Neuronal stem cell (in vitro differentiated cells): ENCODE results near the gene PRKCE.
A peak's percentile ranks its signal among the peaks of the same experiment; 100 is the strongest.

Experiments used
- DNase-seq: peaks from one replicate; pipeline ENCODE4 v3.0.0-alpha.2; 2013; ENCODE audit warnings: low spot score
- H2AFZ ChIP-seq: one replicate; pipeline ENCODE4 v1.6.1; 2013; ENCODE audit warnings: mild to moderate bottlenecking, low read length, inconsistent platforms
- H2AK5ac ChIP-seq: 2 replicates; pipeline ENCODE4 v1.6.1; 2013; ENCODE audit warnings: low read depth, mild to moderate bottlenecking, inconsistent platforms, low read length, moderate library complexity, mixed read lengths
- H2BK120ac ChIP-seq: 2 replicates; pipeline ENCODE4 v1.6.1; 2013; ENCODE audit warnings: low read depth, mild to moderate bottlenecking, inconsistent platforms, low read length, moderate library complexity, mixed read lengths
- H2BK12ac ChIP-seq: one replicate; pipeline ENCODE4 v1.6.1; 2013; ENCODE audit warnings: low read length, inconsistent platforms
- H2BK15ac ChIP-seq: 2 replicates; pipeline ENCODE4 v1.6.1; 2013; ENCODE audit warnings: mild to moderate bottlenecking, low read length, inconsistent platforms, mixed read lengths
- H2BK5ac ChIP-seq: one replicate; pipeline ENCODE4 v1.6.1; 2013; ENCODE audit warnings: inconsistent platforms, mild to moderate bottlenecking, low read length, moderate library complexity
- H3K14ac ChIP-seq: one replicate; pipeline ENCODE4 v1.6.1; 2013; ENCODE audit warnings: low read length, inconsistent platforms
- H3K18ac ChIP-seq: 2 replicates; pipeline ENCODE4 v1.6.1; 2013; ENCODE audit warnings: low read length, inconsistent platforms
- H3K23ac ChIP-seq: 2 replicates; pipeline ENCODE4 v1.6.1; 2013; ENCODE audit warnings: low read depth, mild to moderate bottlenecking, mixed read lengths, low read length, inconsistent platforms; ENCODE audit not compliant: poor library complexity
- H3K27ac ChIP-seq: replicated peaks from 3 replicates; pipeline ENCODE4 v1.5.1; 2013; ENCODE audit warnings: low read length, inconsistent platforms
- H3K27me3 ChIP-seq, 3 experiments: 2 replicates each; pipeline ENCODE4 v1.6.1; 2013; ENCODE audit warnings: low read length in 3 of 3, mild to moderate bottlenecking in 2 of 3, inconsistent platforms in 1 of 3, low read depth in 1 of 3, mixed read lengths in 1 of 3, moderate library complexity in 1 of 3; ENCODE audit not compliant: control insufficient read depth in 3 of 3, insufficient read depth in 3 of 3
- H3K36me3 ChIP-seq, 2 donors: replicated peaks in 1 of 2; 2 replicates each; pipeline ENCODE4 v1.6.1; 2013; ENCODE audit warnings: low read length in 2 of 2; ENCODE audit not compliant: control insufficient read depth in 2 of 2, insufficient read depth in 2 of 2
- H3K4ac ChIP-seq: 2 replicates; pipeline ENCODE4 v1.6.1; 2013; ENCODE audit warnings: inconsistent platforms, mild to moderate bottlenecking, low read length, moderate library complexity
- H3K4me1 ChIP-seq, 2 donors: 1 replicate in 1 of 2; 2 replicates in 1 of 2; pipeline ENCODE4 v1.6.1; 2013; ENCODE audit warnings: low read length in 2 of 2, low read depth in 1 of 2; ENCODE audit not compliant: control insufficient read depth in 2 of 2, insufficient read depth in 1 of 2
- H3K4me2 ChIP-seq: one replicate; pipeline ENCODE4 v1.6.1; 2013; ENCODE audit warnings: mild to moderate bottlenecking, low read length, inconsistent platforms; ENCODE audit not compliant: insufficient read depth, poor library complexity, severe bottlenecking
- H3K4me3 ChIP-seq, 2 donors: 2 replicates each; pipeline ENCODE4 v1.5.1; 2013; ENCODE audit warnings: low read length in 2 of 2, mild to moderate bottlenecking in 2 of 2, inconsistent platforms in 1 of 2, moderate library complexity in 1 of 2
- H3K79me1 ChIP-seq: one replicate; pipeline ENCODE4 v1.6.1; 2013; ENCODE audit warnings: low read depth, mild to moderate bottlenecking, inconsistent platforms, low read length, moderate library complexity
- H3K9ac ChIP-seq: one replicate; pipeline ENCODE4 v1.6.1; 2013; ENCODE audit warnings: mild to moderate bottlenecking, low read depth, low read length, inconsistent platforms; ENCODE audit not compliant: poor library complexity
- H3K9me3 ChIP-seq, 2 donors: replicated peaks in 1 of 2; 2 replicates each; pipeline versions ENCODE3 to v1.6.1; 2013; ENCODE audit warnings: low read length in 2 of 2, mild to moderate bottlenecking in 2 of 2, inconsistent platforms in 1 of 2, low read depth in 1 of 2, mixed read lengths in 1 of 2, moderate library complexity in 1 of 2; ENCODE audit not compliant: control insufficient read depth in 2 of 2, insufficient read depth in 1 of 2
- H4K8ac ChIP-seq: one replicate; pipeline ENCODE4 v1.6.1; 2013; ENCODE audit warnings: low read depth, mild to moderate bottlenecking, inconsistent platforms, low read length, moderate library complexity
- H4K91ac ChIP-seq: one replicate; pipeline ENCODE4 v1.6.1; 2013; ENCODE audit warnings: low read length, low read depth, mild to moderate bottlenecking, inconsistent platforms; ENCODE audit not compliant: poor library complexity
- WGBS, 2 donors: extraction: QIAGEN DNeasy Blood & Tissue Kit; methylation state at CpG; one replicate each; pipeline ENCODE4 v1.1.7; 2013; ENCODE audit warnings: missing lambda C conversion rate in 2 of 2, mixed read lengths in 1 of 2; ENCODE audit not compliant: insufficient read length in 2 of 2, insufficient replicate concordance in 1 of 2; ENCODE audit errors: extremely low coverage in 2 of 2; 5-methylcytosine and 5-hydroxymethylcytosine counted together

Gene PRKCE

DNA sequence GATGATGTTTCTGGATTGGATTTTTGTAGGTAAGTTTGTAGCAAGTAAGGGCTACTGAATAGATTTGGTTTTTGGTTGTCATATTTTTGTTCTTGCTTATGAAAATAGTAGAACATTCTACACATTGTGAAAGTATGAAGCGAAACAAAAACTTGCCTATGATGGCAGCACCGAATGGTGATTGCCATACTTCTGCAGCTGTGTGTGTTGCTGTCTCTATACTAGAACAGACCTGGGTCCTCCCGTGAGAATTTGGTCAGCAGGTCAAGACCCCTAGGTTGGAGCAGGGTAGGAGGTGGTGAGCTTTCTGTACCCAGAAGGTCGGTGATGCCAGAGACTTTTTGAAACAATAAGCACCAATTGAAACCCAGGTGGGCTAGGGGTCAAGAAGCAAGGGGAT is 322.6 kb downstream of the PRKCE start:
- Histone ChIP-seq H3K9ac (no peak overlapping the region), H2BK120ac (no peak overlapping the region), H2AK5ac (no peak overlapping the region), H2BK5ac (no peak overlapping the region), H2BK12ac (no peak overlapping the region), H3K27ac (no peak overlapping the region), H3K23ac (no peak overlapping the region), H2BK15ac (no peak overlapping the region), H3K4ac (no peak overlapping the region), H3K4me3 (no peak overlapping the region), H3K14ac (no peak overlapping the region), H3K4me1 (no peaks in the 10 kb centered on the region), H3K27me3 (no peaks in the 10 kb centered on the region), H3K36me3 (no peaks in the 10 kb centered on the region), H3K18ac (no peak overlapping the region), H2AFZ (no peak overlapping the region), H3K4me2 (no peak overlapping the region), H3K9me3 (no peaks in the 10 kb centered on the region), H4K8ac (no peak overlapping the region), H3K79me1 (no peaks in the 10 kb centered on the region), H4K91ac (no peak overlapping the region)
- DNase-seq = no peak
- no CpG with 5 or more reads among the region's 4 CpGs for WGBS, 2 donors

DNA sequence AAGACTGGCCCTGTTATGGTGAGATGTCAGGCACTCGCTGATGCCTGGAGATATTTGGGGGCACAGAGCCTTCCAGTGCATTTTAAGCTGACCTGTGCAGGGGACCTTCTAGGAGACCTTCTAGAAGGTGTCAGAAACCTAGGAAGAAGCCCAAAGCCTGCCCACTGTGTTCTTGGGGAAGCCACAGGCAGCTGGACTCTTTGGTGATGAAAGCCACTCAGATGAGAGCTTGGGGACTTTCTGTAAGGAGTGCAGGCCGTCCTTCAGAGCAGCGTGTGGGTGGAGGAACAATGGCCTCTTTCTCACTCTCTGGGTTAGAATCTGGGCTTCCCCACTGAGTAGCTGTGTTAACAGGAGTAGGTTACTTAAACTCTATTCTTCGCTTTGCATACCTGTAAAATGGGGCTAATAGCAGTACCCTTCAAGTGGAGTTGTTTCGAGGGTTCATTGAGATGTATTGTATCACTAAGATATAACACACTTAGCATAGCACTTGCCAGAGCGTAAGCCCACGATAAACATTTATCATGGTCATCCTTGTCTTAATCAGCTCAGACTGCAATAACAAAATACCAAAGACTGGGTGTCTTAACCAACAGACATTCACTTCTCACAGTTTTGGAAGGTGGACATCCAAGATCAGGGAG is 323.4 kb downstream of the PRKCE start:
- no peak overlapping the region for H3K4ac ChIP-seq
- no peak overlapping the region for H2BK120ac ChIP-seq
- H3K4me1 ChIP-seq = no peaks in the 10 kb centered on the region
- no peak overlapping the region for H2AFZ ChIP-seq
- H3K27me3 ChIP-seq = no peaks in the 10 kb centered on the region
- WGBS, 2 donors = no CpG with 5 or more reads among the region's 7 CpGs
- no peak overlapping the region for H2BK5ac ChIP-seq
- H3K9ac ChIP-seq = no peak overlapping the region
- no peak overlapping the region for H3K27ac ChIP-seq
- H3K18ac ChIP-seq = no peak overlapping the region
- H2BK12ac ChIP-seq = no peak overlapping the region
- no peak overlapping the region for H3K4me2 ChIP-seq
- no peak overlapping the region for H2BK15ac ChIP-seq
- no peaks in the 10 kb centered on the region for H3K36me3 ChIP-seq
- H3K9me3 ChIP-seq = no peaks in the 10 kb centered on the region
- H4K91ac ChIP-seq = no peak overlapping the region
- no peak overlapping the region for H3K4me3 ChIP-seq
- H2AK5ac ChIP-seq = no peak overlapping the region
- H3K23ac ChIP-seq = no peak overlapping the region
- no peak for DNase-seq
- no peak overlapping the region for H4K8ac ChIP-seq
- H3K14ac ChIP-seq = no peak overlapping the region
- no peaks in the 10 kb centered on the region for H3K79me1 ChIP-seq

DNA sequence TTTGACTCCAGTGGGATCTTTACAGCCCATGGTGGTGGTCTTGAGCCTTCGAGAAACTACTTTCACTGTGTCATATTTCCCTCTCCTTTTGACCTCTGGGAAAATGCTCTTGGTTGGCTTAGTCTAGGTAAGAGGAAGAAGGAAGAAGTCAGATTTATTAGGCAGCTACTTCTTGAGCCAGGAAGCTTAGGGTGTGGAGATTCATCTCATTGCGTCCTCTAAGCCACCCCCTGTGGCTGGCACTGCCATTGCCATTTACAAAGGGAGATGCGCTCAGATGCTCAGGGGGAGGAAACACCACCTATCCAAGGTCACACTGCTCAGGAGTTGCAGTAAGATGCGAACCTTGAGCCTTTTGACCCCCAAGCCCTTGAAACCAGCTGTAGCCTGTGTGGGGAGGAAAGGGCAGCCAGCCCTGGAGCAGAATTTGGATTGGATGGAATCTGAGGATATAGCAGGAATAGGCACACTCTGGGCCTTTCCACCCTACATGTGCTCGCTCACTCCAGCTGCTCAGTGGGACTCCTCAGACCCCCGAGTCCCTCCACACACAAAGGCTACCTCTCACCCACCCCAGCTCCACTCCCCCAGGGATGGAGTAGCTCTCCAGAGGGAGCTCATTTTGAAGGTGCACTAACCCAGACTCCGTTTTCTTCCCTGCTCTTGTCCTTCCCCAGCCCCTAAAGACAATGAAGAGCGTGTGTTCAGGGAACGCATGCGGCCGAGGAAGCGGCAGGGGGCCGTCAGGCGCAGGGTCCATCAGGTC is 324.5 kb downstream of the PRKCE start:
- Histone ChIP-seq H4K91ac (no peak overlapping the region), H3K9ac (no peak overlapping the region), H3K36me3 (no peaks in the 10 kb centered on the region), H3K79me1 (no peaks in the 10 kb centered on the region), H4K8ac (no peak overlapping the region), H3K9me3 (no peaks in the 10 kb centered on the region), H3K4me3 (no peak overlapping the region), H2BK15ac (no peak overlapping the region), H3K23ac (no peak overlapping the region), H3K4ac (no peak overlapping the region), H2BK120ac (no peak overlapping the region), H3K27ac (no peak overlapping the region), H3K4me2 (no peak overlapping the region), H2AFZ (no peak overlapping the region), H2BK12ac (no peak overlapping the region), H3K27me3 (no peaks in the 10 kb centered on the region), H2BK5ac (peak overlapping the region; percentile 15), H2AK5ac (no peak overlapping the region), H3K4me1 (no peaks in the 10 kb centered on the region), H3K14ac (no peak overlapping the region), H3K18ac (peak overlapping the region; percentile 12)
- no CpG with 5 or more reads among the region's 14 CpGs for WGBS, 2 donors
- DNase-seq = no peak

DNA sequence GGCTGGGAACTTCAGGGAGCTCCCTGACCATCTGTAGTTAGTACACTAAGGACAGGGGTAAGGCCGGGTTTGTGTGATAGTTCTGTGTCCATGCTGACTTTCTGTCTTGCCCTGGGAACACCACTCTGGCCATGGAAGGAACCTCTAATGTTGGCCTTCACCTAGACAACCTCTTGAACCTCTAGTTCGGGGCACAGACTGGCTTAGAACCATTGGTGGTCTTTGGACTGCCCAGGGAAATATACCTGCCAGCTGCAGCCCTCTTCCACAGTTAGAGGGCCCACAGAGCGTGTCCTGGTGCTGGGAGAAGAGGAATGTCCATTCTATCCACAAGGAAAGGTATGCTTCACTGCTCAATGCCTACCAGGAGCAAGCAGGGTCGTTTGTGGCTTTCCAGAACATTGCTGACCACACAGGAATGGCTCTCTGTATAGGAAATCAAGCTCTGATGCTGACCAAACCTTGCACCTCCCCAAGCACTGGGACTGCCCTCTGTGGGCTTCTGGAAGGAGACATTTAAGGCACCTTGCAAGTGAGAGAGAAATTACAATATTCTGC is 326.9 kb downstream of the PRKCE start:
- no peaks in the 10 kb centered on the region for H3K36me3 ChIP-seq
- H3K9ac ChIP-seq = no peak overlapping the region
- H2AFZ ChIP-seq = no peak overlapping the region
- H3K9me3 ChIP-seq = no peaks in the 10 kb centered on the region
- DNase-seq = no peak
- H3K4me2 ChIP-seq = no peak overlapping the region
- WGBS, 2 donors = no CpG with 5 or more reads among the region's 4 CpGs
- no peak overlapping the region for H2AK5ac ChIP-seq
- no peak overlapping the region for H2BK12ac ChIP-seq
- H3K4me1 ChIP-seq = no peaks in the 10 kb centered on the region
- no peaks in the 10 kb centered on the region for H3K79me1 ChIP-seq
- H4K8ac ChIP-seq = no peak overlapping the region
- H3K4me3 ChIP-seq = no peak overlapping the region
- H3K14ac ChIP-seq = no peak overlapping the region
- H2BK120ac ChIP-seq = no peak overlapping the region
- no peak overlapping the region for H2BK15ac ChIP-seq
- no peak overlapping the region for H4K91ac ChIP-seq
- no peak overlapping the region for H3K27ac ChIP-seq
- H3K27me3 ChIP-seq = no peaks in the 10 kb centered on the region
- no peak overlapping the region for H3K23ac ChIP-seq
- no peak overlapping the region for H3K4ac ChIP-seq
- no peak overlapping the region for H2BK5ac ChIP-seq
- no peak overlapping the region for H3K18ac ChIP-seq
